ENCODE measurements around the gene SESTD1.

GRCh38 chr2:179252423-179252822, 12.2 kb downstream of the SESTD1 start:
- TF ChIP-seq HOXA7 (CRISPR knock-in tag; IDR thresholded peaks at IDR 0.05) (no peak), CTCF (IDR thresholded peaks at IDR 0.05) (no peak), ESRRA (IDR thresholded peaks at IDR 0.05; ENCODE audit: borderline replicate concordance, low read length) (no peak)
